Measurements from ENCODE around the gene SNX14. TPM values are rescaled to one million over a fixed set of nuclear protein-coding genes. Genes with fewer than 3 reads are reported as not detected.

The SNX14 gene
- polyA plus RNA-seq, 1 of the 3 experiments (the other 2 are of a cell fraction): 40.4 TPM

- no peaks in the 10 kb centered on the region for H3K9me3 ChIP-seq
- H3K4me1 ChIP-seq (ENCODE audit: control insufficient read depth in 1 of 2, insufficient read depth in 2 of 2, low read depth in 1 of 2, low read length in 1 of 2): peaks cover 10 to 94% of the 10 kb centered on the region in 2 experiments
- H3F3A ChIP-seq (replicated peaks; ENCODE audit: insufficient read depth): peaks cover 92% of the 10 kb centered on the region
- 75% methylated on average over 4 of the region's 4 CpGs for WGBS (ENCODE audit: low lambda C conversion rate)
- H3K79me2 ChIP-seq (ENCODE audit: insufficient read depth): peaks cover 79% of the 10 kb centered on the region
- H4K20me1 ChIP-seq (ENCODE audit: insufficient read depth): no peaks in the 10 kb centered on the region
- no peak for DNase-seq
- H3K27me3 ChIP-seq (ENCODE audit: insufficient read depth): no peaks in the 10 kb centered on the region
- H3K4me2 ChIP-seq: peak overlapping the region; percentile 63
- peak overlapping the region; percentile 92 for H3K9ac ChIP-seq
- TF ChIP-seq SMC3 (IDR thresholded peaks at IDR 0.05; ENCODE audit: low read depth, low read length) (no peak), EZH2phosphoT487 (IDR thresholded peaks at IDR 0.05; ENCODE audit: borderline replicate concordance, low read depth) (no peak), TAF1 (IDR thresholded peaks at IDR 0.05; ENCODE audit: borderline replicate concordance, low read depth, low read length) (no peak), ELF1 (IDR thresholded peaks at IDR 0.05) (no peak), GABPA (IDR thresholded peaks at IDR 0.05; ENCODE audit: low read depth) (no peak), IRF3 (IDR thresholded peaks at IDR 0.05; ENCODE audit: low read depth, low read length) (no peak)
- no peak overlapping the region for H3K4me3 ChIP-seq (ENCODE audit: low read depth in 2 of 2, low read length in 1 of 2)
- no peaks in the 10 kb centered on the region for H3K9me2 ChIP-seq
- H2AFZ ChIP-seq (ENCODE audit: low read depth): no peak overlapping the region
- ChIA-PET POLR2A (no interaction called here), CTCF (interaction anchor here (1.0 kb wide), 1 partner anchor 21 kb away, joined by 6 read pairs; no protein-coding TSS in a partner anchor)
- H3K36me3 ChIP-seq (replicated peaks in 1 of 2; ENCODE audit: control insufficient read depth in 1 of 2, insufficient read depth in 2 of 2, low read length in 1 of 2): peaks cover 15 to 19% of the 10 kb centered on the region in 2 experiments
- peak overlapping the region; percentile 88 to 100 for H3K27ac ChIP-seq (ENCODE audit: low read depth in 2 of 2, low read length in 1 of 2)
Observed at GRCh38 chr6:85461798-85462170, 131.9 kb downstream of the SNX14 start.

GRCh38 chr6:85460921-85461797 is 132.5 kb downstream of the SNX14 start:
- no peak for DNase-seq
- H3K27me3 ChIP-seq (ENCODE audit: insufficient read depth): no peaks in the 10 kb centered on the region
- ChIA-PET POLR2A (no interaction called here), CTCF (interaction anchor here (1.0 kb wide), 1 partner anchor 22 kb away, joined by 6 read pairs; no protein-coding TSS in a partner anchor)
- H3K4me1 ChIP-seq (ENCODE audit: control insufficient read depth in 1 of 2, insufficient read depth in 2 of 2, low read depth in 1 of 2, low read length in 1 of 2): peaks cover 14 to 89% of the 10 kb centered on the region in 2 experiments
- H4K20me1 ChIP-seq (ENCODE audit: insufficient read depth): no peaks in the 10 kb centered on the region
- peak overlapping the region; percentile 92 for H3K9ac ChIP-seq
- peaks cover 92% of the 10 kb centered on the region for H3F3A ChIP-seq (replicated peaks; ENCODE audit: insufficient read depth)
- H3K4me2 ChIP-seq: peak overlapping the region; percentile 63
- peaks cover 79% of the 10 kb centered on the region for H3K79me2 ChIP-seq (ENCODE audit: insufficient read depth)
- WGBS (ENCODE audit: low lambda C conversion rate): 69% methylated on average over 3 of the region's 4 CpGs
- no peak overlapping the region for H3K4me3 ChIP-seq (ENCODE audit: low read depth in 2 of 2, low read length in 1 of 2)
- H3K36me3 ChIP-seq (replicated peaks in 1 of 2; ENCODE audit: control insufficient read depth in 1 of 2, insufficient read depth in 2 of 2, low read length in 1 of 2): peaks cover 10 to 13% of the 10 kb centered on the region in 2 experiments
- H3K9me2 ChIP-seq: no peaks in the 10 kb centered on the region
- peak overlapping the region; percentile 88 to 100 for H3K27ac ChIP-seq (ENCODE audit: low read depth in 2 of 2, low read length in 1 of 2)
- H3K9me3 ChIP-seq: no peaks in the 10 kb centered on the region
- H2AFZ ChIP-seq (ENCODE audit: low read depth): no peak overlapping the region
- TF ChIP-seq USF1 (IDR thresholded peaks at IDR 0.05; ENCODE audit: borderline replicate concordance, low read depth): no peak
- no peak for TF ChIP-seq USF2 (IDR thresholded peaks at IDR 0.05; ENCODE audit: borderline replicate concordance, low read depth, low read length)
- no peak for TF ChIP-seq IRF3 (IDR thresholded peaks at IDR 0.05; ENCODE audit: low read depth, low read length)
- no peak for TF ChIP-seq FOSL2 (IDR thresholded peaks at IDR 0.05; ENCODE audit: borderline replicate concordance, low read depth)
- no peak for TF ChIP-seq RCOR1 (IDR thresholded peaks at IDR 0.05; ENCODE audit: low read length)
- no peak for TF ChIP-seq ZBTB33 (IDR thresholded peaks at IDR 0.05; ENCODE audit: borderline replicate concordance, low read depth)
- no peak for TF ChIP-seq MEF2A (IDR thresholded peaks at IDR 0.05; ENCODE audit: borderline replicate concordance, low read depth)
- no peak for TF ChIP-seq ELF1 (IDR thresholded peaks at IDR 0.05)
- no peak for TF ChIP-seq CTCF (IDR thresholded peaks at IDR 0.05)
- no peak; the same call in 1 of the 2 replicates for TF ChIP-seq POLR2AphosphoS5 (IDR thresholded peaks at IDR 0.05; ENCODE audit: low read depth, low read length)
- TF ChIP-seq GATA2 (CRISPR knock-in tag; IDR thresholded peaks at IDR 0.05): no peak
- TF ChIP-seq NRF1 (IDR thresholded peaks at IDR 0.05; ENCODE audit: low read depth, low read length): no peak
- TF ChIP-seq EP300 (IDR thresholded peaks at IDR 0.05; ENCODE audit: borderline replicate concordance in 1 of 2, low read depth in 1 of 2, low read length in 1 of 2): no peak

All from SK-N-SH (cell line).